HG03095 (cell line): ENCODE results near the gene DRD1.
"Not testable (repeated sequence)": the region's sequence is repeated elsewhere in the genome, so short reads cannot be mapped to it uniquely, and the experiment has no call there.

Experiments
- ATAC-seq: cut with Tn5 transposase; IDR thresholded peaks from one replicate; pipeline ENCODE4 v1.9.1; 2021; ENCODE audit warnings: moderate library complexity; ENCODE audit not compliant: unreplicated experiment

Gene DRD1

DNA sequence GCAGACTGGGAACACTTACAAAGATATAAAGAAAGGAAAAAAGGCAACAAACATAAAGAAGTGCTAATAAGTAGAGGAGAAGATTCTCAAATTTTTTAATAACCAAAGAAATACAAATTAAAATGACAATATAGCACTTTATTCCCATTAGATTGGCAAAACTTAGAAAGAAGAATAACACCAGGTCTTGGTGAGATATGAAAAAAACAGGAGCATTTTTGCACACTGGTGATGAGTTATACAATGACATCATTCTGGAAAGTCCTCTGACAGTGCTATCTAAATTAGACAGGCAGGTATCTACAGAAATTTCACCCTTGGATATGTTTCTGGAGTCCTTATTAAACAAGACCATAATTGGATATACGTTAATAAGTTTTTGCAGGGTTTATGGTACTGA lies 24.9 kb upstream of the DRD1 start:
- no peak for ATAC-seq

DNA sequence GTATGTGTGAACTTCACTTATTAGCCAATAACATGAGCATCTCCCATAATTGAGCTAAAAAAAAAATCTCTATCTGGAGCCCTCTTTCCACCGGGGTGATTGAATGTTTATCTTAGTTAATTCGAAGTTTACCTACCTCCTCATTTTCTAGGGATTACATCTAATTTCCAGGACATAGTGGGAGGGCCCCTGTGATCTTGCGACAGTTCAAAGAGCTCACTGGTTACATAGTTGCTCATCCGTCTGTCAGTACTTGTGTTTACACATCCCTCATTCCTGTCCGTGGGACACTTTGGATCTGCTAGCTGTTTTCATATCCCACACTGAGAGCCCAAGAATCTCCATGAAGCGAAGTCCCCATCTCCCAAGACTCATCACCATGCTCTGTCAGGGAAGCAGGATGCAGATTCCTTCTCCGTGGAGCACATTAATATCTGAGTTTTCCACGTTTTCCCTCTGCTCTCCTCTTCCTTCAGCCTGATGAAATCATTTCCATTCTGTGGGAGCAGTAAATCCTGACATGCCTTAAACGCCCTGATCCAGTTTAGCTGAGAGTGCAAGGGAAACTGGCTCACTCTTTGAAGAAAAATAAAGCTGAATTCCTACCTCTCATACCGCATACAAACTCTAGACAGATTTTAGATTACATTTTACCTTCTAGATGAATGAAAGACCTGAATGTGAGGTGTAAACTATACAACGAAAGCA lies 24.2 kb upstream of the DRD1 start:
- no peak for ATAC-seq

DNA sequence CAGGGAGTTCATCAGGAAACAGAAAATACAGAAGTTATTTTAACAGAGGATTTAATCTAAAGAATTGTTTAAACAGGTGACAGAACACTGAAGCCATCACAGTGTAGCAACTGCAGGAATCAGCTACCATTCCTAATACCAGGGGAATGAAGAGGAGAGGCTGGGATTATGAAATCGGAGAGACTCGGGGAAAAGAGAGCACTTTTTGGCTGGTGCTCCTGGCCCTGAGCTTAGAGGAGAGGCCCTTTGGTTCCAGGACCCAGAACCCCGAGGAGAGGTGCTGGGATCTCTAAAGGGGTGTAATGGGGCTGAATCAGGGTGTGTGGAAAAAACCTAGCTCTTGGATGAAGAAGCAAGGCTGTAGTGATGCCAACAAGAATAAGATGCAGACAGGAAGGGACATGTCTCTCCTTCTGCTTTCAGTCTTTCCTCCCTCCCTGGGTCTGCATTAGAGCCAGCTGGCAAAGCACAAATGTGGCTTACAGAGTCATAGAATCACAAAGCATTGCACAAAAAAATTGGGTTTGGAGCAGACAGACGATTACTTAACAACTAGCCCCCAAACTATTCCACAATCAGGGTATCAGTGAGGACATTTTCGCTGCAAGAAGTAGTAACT lies 22.8 kb upstream of the DRD1 start:
- no peak for ATAC-seq

DNA sequence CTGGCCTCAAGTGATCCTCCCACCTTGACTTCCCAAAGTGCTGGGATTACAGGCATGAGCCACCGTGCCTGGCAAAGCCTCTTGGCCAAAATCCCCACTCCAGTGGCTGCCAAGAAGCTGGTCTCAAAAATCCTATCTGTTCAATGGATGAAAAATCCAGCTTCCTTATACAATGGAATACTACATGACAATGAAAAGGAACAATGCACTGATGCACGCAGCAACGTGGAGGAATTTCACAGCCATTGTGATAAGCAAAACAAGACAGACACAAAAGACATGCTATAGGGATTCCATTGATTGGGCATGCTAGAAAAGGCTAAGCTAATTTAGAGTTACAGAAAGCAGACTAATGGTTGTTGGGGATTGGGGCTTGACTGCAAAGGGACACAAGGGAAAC lies 21.3 kb upstream of the DRD1 start:
- no peak for ATAC-seq

DNA sequence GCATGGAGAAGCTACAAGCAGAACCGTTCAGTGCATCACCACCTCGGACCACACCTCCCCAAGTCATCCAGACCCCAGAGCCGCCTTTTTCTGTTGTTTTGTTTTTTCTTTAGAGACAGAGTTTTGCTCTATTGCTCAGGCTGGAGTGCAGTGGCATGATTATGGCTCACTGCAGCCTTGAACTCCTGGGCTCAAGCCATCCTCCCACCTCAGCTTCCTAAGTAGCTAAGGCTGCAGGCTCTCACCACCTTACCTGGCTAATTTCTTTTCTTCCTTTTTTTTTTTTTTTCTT lies 20.9 kb upstream of the DRD1 start:
- ATAC-seq, result no peak

DNA sequence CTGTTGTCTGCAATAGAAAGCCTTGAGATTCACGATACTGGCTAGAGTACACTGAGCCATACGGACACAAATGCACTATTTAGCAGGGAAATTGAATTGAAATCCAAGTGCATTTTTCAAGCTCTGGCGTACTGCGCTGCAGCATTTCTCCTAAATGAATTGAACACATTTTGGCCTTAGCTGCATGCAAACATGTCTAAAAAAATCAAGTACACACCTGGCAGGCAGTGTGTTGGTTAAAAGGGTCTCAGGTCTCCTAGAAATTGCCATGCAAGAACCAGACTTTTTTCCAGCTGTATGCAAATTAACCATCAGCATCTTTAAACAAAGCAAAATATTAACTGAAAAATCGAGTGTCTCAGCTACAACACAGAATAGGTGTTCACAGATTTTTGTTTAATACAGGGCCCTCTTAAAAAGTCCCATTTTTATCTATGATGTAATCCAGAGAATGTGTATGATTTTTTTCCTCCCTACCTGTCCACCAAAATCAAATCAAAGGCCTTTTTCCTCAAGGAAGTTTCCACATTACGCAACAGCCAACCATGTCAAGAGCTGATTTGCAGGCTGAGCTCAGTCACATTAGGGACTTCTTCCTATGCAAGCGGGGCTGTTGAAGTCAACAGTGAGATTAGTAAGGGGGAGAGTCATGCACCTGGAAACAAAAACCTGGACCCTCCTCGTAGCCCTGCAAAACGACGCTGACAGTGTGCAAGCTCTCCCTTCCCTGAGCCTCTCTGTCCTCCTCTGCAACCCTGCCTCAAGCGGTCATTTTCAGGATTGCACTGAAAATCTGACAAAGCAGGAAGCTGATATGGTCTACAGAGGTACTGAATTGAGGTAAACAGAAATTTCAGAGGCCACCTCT lies 20.3 kb upstream of the DRD1 start:
- peak; percentile 98 for ATAC-seq

DNA sequence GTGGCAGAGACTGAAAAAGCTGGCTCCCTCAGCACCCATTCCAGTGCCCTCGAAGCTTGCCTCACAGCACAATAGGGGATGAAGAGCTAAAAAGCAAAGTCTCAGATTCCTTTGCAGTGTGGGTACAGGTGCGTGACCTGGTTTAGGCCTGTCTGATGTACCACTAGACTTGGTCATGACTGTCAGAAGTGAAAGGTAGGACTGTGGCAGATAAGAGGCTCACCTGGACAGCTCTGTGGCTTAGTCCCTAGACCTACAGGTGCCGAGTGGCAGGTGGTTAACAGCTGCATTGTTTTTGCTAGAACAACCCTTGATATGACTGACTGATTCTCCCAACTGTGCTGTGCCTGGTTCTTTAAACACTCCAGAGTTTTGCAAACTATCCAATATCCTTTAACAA lies 19.7 kb upstream of the DRD1 start:
- no peak for ATAC-seq

DNA sequence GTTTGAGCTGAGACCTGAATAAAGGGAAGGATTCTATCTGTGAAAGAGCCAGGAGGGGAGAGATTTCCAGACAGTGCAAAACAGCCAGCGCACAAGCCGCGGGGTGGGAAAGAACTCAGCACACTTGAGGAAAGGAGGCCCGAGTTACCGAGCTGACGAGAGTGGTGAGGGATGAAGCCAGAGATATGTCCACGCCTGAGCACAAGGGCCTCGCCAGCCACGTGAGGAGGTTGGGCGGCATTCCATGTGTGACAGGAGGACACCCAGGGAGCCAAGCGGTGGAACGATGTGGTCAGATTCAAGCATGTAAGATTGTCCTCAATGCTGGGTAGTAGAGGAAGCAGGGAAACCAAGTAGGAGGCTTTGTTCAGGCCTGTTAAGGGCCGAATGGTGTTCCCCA lies 17.4 kb upstream of the DRD1 start:
- no peak for ATAC-seq

DNA sequence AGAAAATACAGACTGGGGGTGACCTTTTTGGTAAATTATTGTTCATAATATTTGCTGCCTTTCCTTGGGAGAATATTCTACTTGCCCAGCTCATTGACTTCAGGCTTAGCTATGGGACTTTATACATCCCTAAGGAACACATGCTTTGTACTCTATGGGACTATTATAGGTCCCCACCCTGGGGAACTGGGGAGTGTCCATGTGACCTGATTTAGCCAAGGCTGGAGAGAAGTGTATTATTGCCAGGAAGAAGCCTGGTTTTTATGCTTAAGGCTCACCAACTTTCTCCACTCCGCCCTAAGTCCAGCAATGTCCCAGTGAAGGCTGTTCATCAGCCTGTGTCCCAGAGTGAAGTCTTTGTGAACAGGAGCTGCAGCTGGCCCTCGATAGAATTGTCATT lies 16.6 kb upstream of the DRD1 start:
- no peak for ATAC-seq

DNA sequence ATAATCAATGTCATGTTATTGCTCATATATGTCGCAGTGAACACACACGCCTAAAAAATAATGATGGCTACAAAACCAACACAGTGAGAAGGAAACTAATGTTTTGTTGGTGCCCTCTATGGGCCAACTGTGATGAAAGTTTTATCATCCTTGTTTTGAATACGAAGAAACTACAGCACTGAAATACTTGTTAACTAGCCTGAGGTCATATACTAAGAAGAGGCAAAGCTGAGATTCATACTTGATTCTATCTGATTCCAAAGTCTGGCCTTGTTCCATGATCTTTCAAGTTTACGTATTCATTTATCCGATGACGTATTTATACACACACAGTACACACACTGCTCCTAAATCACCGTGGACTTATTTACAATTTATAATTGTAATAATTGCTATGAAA lies 16.1 kb upstream of the DRD1 start:
- no peak for ATAC-seq

DNA sequence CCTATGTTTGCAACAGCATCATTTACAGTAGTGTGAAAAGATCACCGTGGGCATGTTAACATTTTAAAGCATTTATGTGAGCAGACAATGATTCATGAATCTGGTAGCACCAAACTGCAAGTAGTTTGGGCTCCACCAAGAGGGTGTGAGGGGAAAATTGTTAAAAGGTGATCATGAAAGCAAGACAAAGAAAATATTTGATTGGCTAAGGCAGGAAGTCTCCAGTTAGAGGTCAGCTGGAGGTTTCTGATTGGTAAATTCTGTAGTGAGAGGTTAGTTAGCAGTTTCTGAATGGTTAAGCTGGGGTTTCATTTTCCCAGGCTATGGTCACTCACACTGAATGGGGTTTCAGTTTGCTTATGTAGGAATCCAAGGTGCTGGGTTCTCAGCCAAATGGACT lies 13.5 kb upstream of the DRD1 start:
- ATAC-seq, result peak; percentile 94

DNA sequence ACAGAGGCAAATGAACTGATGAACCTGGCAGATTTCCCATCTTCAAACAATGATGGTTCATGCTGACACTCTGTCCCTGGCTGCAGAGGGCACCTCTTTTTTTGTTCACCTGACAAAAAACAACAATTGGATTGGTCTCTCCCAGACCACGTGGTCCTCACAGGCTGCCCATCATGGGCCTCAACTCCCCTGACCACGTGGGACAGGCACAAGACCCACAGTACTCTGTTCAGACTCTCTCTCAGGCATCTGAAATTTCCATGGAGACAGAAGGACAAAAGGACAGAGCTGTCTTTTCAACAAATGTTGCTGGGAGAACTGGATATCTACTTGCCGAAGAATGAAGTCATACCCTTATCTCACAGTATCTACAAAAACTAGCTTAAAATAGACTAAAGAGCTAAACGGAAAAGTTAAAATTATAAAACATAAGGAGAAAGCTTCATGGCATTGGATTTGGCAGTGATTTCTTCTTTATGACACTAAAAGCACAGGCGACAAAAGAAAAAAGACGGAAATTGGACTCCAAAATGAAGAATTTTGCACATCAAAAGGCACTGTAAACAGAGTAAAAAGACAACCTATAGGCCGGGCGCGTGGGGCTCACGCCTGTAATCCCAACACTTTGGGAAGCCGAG lies 12.2 kb upstream of the DRD1 start:
- no peak for ATAC-seq

DNA sequence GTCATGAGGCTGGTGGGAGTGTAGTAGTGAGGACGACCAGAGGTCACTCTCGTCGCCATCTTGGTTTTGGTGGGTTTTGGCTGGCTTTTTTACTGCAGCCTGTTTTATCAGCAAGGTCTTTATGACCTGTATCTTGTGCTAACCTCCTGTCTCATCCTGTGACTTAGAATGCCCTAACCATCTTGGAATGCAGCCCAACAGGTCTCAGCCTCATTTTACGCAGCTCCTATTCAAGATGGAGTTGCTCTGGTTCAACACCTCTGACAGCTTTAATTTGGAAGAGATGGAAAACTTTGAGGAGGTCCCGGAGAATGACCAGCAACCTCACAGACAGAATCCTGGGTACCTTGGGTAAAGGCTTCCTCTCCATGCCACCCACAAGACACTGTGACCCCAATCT lies 10.4 kb upstream of the DRD1 start:
- ATAC-seq, result not testable (repeated sequence)

DNA sequence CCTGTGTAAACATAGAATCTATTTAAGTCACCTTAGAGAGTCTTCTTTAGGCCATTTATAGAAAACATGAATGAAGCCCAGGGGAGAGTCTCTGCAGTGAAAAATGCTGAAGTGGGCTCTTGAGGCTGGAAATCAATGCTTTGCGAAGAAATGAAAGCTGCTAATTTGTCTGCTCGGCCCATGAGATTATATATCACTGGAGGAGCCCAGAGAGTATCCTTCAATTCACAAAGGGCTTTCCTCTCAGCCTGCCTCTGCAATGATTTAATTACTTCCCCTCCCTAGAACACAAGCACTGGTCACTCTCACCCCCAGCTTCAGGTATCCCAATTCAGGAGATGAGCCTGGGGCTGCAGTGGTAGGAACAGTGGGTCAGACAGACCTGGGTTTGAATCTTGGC lies 8.2 kb upstream of the DRD1 start:
- no peak for ATAC-seq

DNA sequence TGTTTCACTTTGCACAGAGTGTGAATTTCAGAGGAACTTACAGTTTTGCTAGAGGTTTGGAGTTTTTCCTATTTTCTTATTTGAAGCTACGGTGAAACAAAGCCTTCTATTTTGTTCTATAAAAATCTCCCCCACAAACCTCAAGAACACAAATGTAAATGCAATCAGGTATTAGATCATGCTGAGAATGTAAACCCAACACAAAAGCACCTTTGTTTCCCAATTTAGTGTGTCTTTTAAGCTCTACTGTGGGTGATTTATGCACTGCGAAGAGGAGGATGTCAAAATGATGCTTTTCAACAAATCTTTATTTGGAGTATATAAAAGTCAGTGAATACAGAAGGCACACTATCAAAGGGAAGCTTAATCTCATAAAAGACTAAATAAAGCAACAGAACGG lies 4.3 kb upstream of the DRD1 start:
- no peak for ATAC-seq

DNA sequence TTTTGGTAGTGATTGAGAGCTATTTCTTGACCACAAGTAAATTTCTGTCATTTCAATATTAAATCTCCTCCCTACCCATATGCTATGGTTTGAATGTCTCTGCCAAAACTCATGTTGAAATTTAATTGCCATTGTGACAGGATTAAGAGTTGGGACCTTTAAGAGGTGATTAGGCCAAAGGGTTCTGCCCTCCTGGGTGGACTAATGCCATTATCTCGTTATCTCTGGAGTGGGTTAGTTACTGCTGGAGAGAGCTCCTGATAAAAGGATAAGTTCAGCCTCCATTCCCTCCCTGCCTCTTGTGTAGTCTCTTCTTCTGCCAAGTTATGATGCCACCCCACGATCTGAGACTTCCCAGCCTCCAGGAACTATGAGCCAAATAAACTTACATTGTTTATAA lies 3.6 kb upstream of the DRD1 start:
- ATAC-seq, result no peak

DNA sequence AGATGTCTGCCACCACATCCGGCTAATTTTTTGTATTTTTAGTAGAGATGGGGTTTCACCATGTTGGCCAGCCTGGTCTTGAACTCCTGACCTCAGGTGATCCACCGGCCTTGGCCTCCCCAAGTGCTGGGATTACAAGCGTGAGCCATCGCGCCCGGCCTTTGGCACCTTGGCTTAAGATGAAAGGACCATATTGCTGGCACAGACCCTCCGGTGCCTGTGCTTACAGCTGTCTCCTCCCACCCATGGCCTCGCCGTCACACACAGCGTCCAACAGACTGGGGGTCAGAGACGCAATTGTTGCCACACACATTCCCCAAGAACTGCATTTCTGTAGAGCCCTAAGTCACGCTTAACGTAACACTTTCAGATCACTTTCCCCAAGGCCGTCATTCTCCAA lies 2.4 kb upstream of the DRD1 start:
- ATAC-seq, result not testable (repeated sequence)

DNA sequence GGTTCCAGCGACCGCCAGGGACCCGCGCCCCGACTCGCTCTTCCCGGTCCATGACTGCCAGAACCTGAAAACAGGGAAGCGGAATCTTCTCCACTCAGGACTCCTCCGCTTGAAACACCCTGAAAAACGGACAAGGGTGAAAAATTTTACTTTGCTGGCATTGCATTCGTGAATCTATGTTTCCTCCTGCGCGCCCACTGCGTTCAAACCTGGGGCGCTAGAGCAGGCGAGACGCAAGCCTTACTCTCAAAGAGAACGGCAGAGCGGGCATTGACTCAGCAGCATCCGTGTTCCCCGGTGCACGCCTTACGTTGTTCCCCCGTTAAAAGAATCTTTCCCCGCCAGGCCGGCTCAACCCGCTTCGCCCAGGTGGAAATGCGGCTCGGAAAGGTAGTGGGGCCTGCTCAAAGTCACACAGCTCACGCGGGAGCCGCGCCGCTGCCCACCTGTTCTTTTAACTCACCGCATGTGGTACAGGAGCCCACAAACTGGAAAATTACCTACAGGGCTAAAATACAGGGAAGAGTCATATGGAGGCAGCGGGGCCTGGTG lies 999 bp upstream of the DRD1 start:
- ATAC-seq, result no peak

DNA sequence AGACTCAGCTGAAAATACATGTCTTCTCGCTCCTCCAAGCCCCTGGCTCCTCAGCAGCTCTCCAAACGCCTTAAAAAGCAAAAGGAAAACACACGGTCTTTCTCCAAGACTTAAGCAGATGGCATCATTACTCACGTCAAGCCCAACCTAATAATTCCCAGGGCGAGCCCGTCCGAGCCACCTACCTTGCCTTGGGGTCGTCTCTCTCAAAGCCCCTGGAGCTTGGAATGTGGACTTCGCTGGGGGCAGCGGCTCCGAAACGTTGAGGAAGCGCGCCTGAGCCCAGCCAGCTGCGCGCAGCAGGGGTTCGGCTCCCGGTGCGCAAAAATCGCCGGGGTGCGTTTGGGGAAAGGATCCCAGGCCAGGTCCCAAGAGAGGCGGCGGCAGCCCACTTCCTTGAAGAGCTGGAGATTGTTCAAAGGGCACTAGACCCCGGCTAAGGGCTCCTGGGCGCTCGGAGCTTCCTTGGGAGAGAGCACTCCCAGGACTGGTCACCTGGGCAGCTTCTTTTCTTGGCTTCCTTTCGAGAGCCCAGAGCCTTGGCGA lies 395 bp downstream of the DRD1 start:
- ATAC-seq, result no peak

DNA sequence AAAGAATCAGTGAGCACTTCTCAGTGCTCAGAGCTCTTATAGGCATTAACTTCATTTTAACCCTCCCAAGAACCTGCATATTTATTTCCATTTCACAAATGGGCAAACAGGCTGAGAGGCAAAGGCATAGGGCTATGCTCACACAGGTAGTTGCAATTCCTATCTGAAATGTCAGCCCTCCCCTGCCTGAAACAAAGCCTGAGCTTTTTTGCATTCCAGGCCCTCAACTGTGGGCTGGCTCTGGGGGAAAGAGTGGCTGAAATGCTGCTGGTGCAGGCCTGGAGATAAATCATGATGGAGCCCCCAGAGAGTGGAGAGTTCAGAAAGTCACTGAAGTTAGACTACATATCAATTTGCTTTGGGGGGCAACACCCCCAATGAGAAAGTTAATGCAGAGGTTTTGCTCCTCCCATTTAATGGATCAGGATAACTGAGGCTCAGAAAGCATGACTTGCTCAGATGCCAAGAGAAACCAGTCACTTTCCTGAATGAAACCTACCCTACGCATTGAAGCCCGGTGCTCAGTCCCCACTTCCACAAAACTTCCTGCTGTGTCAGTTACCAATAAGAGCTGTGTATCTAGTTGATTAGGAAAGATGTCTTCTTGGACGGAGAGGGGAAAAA lies 5.6 kb downstream of the DRD1 start:
- ATAC-seq, result no peak

DNA sequence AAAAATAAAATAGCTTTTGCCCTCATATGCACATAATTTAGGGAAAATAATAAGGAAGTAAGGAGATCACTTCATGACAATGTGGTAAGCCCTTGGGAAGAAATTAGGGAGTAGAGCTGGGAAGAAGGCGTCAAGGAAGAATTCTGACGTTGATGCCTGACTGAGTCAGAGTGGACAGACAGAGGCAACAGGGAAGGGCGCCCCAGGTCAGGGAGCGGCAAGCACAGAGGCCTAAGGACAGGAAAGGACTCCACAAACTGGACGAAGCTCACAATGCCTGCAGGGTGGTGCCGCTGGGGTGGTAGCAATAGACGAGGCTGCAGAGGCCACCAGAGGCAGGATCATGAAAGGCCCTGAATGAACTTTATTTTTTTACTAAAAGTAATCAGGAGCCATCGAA lies 7.6 kb downstream of the DRD1 start:
- ATAC-seq, result no peak
